Measurements from ENCODE around the gene PMF1. TPM values are rescaled to one million over a fixed set of nuclear protein-coding genes. Genes with fewer than 3 reads are reported as not detected.

Gene PMF1
- total RNA-seq, 2 donors from 2014 or later: 26.4 to 33.2 TPM

- H3K4me1 ChIP-seq (ENCODE audit: control insufficient read depth in 1 of 2, low read depth in 2 of 2): peaks cover 17 to 19% of the 10 kb centered on the region in 2 donors
- no peak overlapping the region for H3K27ac ChIP-seq
- H3K36me3 ChIP-seq: no peaks in the 10 kb centered on the region
- no peaks in the 10 kb centered on the region for H3K9me3 ChIP-seq
- H3K4me3 ChIP-seq: no peak overlapping the region
- DNase-seq (ENCODE audit: low spot score) (no peak), ATAC-seq (ENCODE audit: insufficient number of reproducible peaks, low FRiP score, low read depth) (no peak)
- no peak for TF ChIP-seq CTCF (IDR thresholded peaks at IDR 0.05)
- H3K27me3 ChIP-seq (replicated peaks; ENCODE audit: insufficient read depth): no peaks in the 10 kb centered on the region
These were observed 73.3 kb downstream of the PMF1 start for GRCh38 chr1:156286061-156286460.

Other genes with a start within 250 kb of the PMF1 start
- gene ARHGEF2, start 234.5 kb upstream of the PMF1 start, total RNA-seq: 100 to 1,000 TPM; 162 to 166 TPM
- gene SSR2, start 192.1 kb upstream of the PMF1 start, total RNA-seq: 100 to 1,000 TPM; 132 to 241 TPM
- gene UBQLN4, start 159.2 kb upstream of the PMF1 start, total RNA-seq: 10 to 100 TPM; 21.7 to 36.7 TPM
- gene LAMTOR2, start 158.2 kb upstream of the PMF1 start, total RNA-seq: 10 to 100 TPM; 26.4 to 37.0 TPM
- not detected for gene RAB25, start 151.8 kb upstream of the PMF1 start, total RNA-seq
- gene MEX3A, start 130.5 kb upstream of the PMF1 start, total RNA-seq: under 1 TPM in 1 of 2 donors, not detected in 1; 0.42 TPM
- 100 to 1,000 TPM; 740 to 804 TPM for gene LMNA, start 98.3 kb upstream of the PMF1 start, total RNA-seq
- 10 to 100 TPM; 12.7 to 15.8 TPM for gene SEMA4A, start 59.4 kb upstream of the PMF1 start, total RNA-seq
- 10 to 100 TPM; 10.7 to 23.7 TPM for gene SLC25A44, start 18.9 kb upstream of the PMF1 start, total RNA-seq
- not detected for gene BGLAP, start 29.2 kb downstream of the PMF1 start, total RNA-seq
- 1 to 10 TPM in 1 of 2 donors, under 1 TPM in 1; 0.27 to 2.5 TPM for gene PAQR6, start 35.0 kb downstream of the PMF1 start, total RNA-seq
- 10 to 100 TPM; 57.8 to 72.7 TPM for gene SMG5, start 69.8 kb downstream of the PMF1 start, total RNA-seq
- 1 to 10 TPM in 1 of 2 donors, under 1 TPM in 1; 0.56 to 5.0 TPM for gene TMEM79, start 71.3 kb downstream of the PMF1 start, total RNA-seq
- 10 to 100 TPM; 27.7 to 60.1 TPM for gene GLMP, start 82.7 kb downstream of the PMF1 start, total RNA-seq
- gene VHLL, start 86.3 kb downstream of the PMF1 start, total RNA-seq: not detected
- 100 to 1,000 TPM; 104 to 106 TPM for gene CCT3, start 125.3 kb downstream of the PMF1 start, total RNA-seq
- not detected for gene TSACC, start 125.5 kb downstream of the PMF1 start, total RNA-seq
- not detected for gene RHBG, start 156.2 kb downstream of the PMF1 start, total RNA-seq

All from thoracic aorta (tissue), 2 donors.